ENCODE results near the gene LHX6.

GRCh38 chr9:122218071-122218934 is 10.5 kb downstream of the LHX6 start:
- TF ChIP-seq, protein P1, sequence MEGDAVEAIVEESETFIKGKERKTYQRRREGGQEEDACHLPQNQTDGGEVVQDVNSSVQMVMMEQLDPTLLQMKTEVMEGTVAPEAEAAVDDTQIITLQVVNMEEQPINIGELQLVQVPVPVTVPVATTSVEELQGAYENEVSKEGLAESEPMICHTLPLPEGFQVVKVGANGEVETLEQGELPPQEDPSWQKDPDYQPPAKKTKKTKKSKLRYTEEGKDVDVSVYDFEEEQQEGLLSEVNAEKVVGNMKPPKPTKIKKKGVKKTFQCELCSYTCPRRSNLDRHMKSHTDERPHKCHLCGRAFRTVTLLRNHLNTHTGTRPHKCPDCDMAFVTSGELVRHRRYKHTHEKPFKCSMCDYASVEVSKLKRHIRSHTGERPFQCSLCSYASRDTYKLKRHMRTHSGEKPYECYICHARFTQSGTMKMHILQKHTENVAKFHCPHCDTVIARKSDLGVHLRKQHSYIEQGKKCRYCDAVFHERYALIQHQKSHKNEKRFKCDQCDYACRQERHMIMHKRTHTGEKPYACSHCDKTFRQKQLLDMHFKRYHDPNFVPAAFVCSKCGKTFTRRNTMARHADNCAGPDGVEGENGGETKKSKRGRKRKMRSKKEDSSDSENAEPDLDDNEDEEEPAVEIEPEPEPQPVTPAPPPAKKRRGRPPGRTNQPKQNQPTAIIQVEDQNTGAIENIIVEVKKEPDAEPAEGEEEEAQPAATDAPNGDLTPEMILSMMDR (conservative IDR thresholded peaks at IDR 0.05; ENCODE audit: low read depth, low read length) = no peak
- no peak for TF ChIP-seq EZH2 (IDR thresholded peaks at IDR 0.05; ENCODE audit: low read length, unreplicated experiment)
